ENCODE data around the gene ANO6.

GRCh38 chr12:45337835-45338234 lies 121.9 kb downstream of the ANO6 start:
- TF ChIP-seq EZH2 (optimal IDR thresholded peaks at IDR 0.05; ENCODE audit: low read depth, low read length) = no peak
- TF ChIP-seq CTCF (IDR thresholded peaks at IDR 0.05; ENCODE audit: low read length) = no peak
- TF ChIP-seq EZH2phosphoT487 (IDR thresholded peaks at IDR 0.05; ENCODE audit: low read length) = no peak
